ENCODE measurements around the gene IRF3. TPM values are rescaled to one million over a fixed set of nuclear protein-coding genes. Genes with fewer than 3 reads are reported as not detected.

The IRF3 gene
- total RNA-seq, 1 donor from 2014 or later = 29.5 TPM

DNA sequence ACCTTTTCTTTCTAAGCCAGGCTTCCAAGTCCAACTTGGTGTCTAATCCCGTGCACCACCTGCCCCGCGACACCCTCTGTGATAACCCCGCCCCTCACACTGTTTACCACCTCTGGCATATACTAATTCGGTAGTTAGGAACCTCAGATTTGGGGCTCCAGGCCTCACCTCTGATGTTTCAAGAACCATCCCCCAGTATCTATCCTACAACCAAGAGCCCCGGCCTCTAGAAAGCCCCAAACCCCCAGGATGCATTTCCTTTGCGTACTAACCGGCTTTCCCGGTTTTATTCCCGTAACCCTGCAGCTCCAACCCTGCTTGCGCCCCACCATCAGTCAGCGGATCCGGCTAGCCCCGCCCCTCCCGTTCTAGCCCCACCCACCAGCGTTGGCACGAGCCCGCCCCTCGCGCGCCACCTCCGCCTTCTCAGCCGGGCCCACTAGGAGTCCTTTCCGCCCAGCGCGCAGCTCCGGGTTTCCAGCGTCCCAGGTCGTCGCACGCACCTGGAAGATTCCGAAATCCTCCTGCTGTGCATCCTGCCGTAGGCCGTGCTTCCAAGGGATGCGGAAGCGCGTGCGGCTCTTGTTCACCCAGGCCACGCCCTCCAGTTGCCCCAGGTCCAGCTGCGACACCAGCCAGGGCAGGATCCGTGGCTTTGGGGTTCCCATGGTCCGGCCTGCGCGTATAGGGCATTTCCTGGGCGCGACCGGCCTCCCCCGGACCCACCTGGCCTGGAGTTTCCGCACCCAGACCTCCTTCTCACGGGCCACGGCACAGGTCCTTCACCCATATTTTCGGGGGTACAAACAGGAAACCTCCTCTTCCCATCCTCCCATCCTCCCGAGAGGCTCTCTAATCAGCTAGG is 1.3 kb downstream of the IRF3 start:
- no peak for TF ChIP-seq EZH2 (IDR thresholded peaks at IDR 0.05)
- TF ChIP-seq, protein P1, sequence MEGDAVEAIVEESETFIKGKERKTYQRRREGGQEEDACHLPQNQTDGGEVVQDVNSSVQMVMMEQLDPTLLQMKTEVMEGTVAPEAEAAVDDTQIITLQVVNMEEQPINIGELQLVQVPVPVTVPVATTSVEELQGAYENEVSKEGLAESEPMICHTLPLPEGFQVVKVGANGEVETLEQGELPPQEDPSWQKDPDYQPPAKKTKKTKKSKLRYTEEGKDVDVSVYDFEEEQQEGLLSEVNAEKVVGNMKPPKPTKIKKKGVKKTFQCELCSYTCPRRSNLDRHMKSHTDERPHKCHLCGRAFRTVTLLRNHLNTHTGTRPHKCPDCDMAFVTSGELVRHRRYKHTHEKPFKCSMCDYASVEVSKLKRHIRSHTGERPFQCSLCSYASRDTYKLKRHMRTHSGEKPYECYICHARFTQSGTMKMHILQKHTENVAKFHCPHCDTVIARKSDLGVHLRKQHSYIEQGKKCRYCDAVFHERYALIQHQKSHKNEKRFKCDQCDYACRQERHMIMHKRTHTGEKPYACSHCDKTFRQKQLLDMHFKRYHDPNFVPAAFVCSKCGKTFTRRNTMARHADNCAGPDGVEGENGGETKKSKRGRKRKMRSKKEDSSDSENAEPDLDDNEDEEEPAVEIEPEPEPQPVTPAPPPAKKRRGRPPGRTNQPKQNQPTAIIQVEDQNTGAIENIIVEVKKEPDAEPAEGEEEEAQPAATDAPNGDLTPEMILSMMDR (IDR thresholded peaks at IDR 0.05) = peak; percentile 20
- DNase-seq (ENCODE audit: low spot score) = peak; percentile 93
- Mint-ChIP-seq H3K9me3 (no peaks in the 10 kb centered on the region), H3K4me3 (peak overlapping the region; percentile 98), H3K27me3 (ENCODE audit: insufficient read depth, low read depth) (peaks cover 5% of the 10 kb centered on the region), H3K27ac (peak overlapping the region; percentile 60), H3K36me3 (peaks cover 14% of the 10 kb centered on the region), H3K4me1 (peaks cover 16% of the 10 kb centered on the region)
- peaks cover 4% of the 10 kb centered on the region for H3K36me3 ChIP-seq
- peaks cover 19% of the 10 kb centered on the region for H4K20me1 ChIP-seq (ENCODE audit: low read depth)
- H3F3A ChIP-seq (ENCODE audit: low read depth) = peaks cover 33% of the 10 kb centered on the region
- no peak overlapping the region for H2AFZ ChIP-seq (replicated peaks)
- no peaks in the 10 kb centered on the region for H3K27me3 ChIP-seq
- peaks cover 39% of the 10 kb centered on the region for H3K79me2 ChIP-seq (ENCODE audit: low read depth)
- H3K4me3 ChIP-seq = peak overlapping the region; percentile 85
- H3K9ac ChIP-seq = peak overlapping the region; percentile 23
- no peaks in the 10 kb centered on the region for H3K9me3 ChIP-seq (ENCODE audit: low read depth)
- H3K4me1 ChIP-seq = peaks cover 11% of the 10 kb centered on the region
- H3K4me2 ChIP-seq = peak overlapping the region; percentile 93
- no peak overlapping the region for H3K27ac ChIP-seq

DNA sequence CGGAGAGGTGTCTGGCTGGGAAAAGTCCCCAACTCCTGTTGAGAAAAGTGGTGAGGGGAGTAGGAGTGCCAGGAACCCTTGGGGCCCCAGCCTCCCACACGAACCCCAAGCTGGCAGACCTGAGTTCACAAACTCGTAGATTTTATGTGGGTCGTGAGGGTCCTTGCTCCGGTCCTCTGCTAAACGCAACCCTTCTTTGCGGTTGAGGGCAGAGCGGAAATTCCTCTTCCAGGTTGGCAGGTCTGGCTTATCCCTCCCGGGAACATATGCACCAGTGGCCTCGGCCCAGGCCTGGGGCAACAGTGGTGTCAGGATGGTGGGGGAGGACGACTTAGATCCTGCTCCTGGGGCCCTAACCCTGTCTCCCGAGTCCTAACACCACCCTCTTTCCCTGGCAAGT is 2.4 kb downstream of the IRF3 start:
- peaks cover 18% of the 10 kb centered on the region for H3K36me3 Mint-ChIP-seq
- Histone ChIP-seq H3K4me2 (no peak overlapping the region), H3K9ac (no peak overlapping the region), H3K36me3 (peaks cover 4% of the 10 kb centered on the region), H2AFZ (replicated peaks) (no peak overlapping the region), H3K27me3 (no peaks in the 10 kb centered on the region), H3K4me3 (no peak overlapping the region), H3K27ac (no peak overlapping the region), H3F3A (ENCODE audit: low read depth) (peaks cover 43% of the 10 kb centered on the region), H3K4me1 (peaks cover 11% of the 10 kb centered on the region), H3K79me2 (ENCODE audit: low read depth) (peaks cover 39% of the 10 kb centered on the region), H3K9me3 (ENCODE audit: low read depth) (no peaks in the 10 kb centered on the region), H4K20me1 (ENCODE audit: low read depth) (peaks cover 19% of the 10 kb centered on the region)
- no peaks in the 10 kb centered on the region for H3K9me3 Mint-ChIP-seq
- DNase-seq (ENCODE audit: low spot score) = no peak
- peak overlapping the region; percentile 68 for H3K4me3 Mint-ChIP-seq
- peaks cover 5% of the 10 kb centered on the region for H3K27me3 Mint-ChIP-seq (ENCODE audit: insufficient read depth, low read depth)
- H3K4me1 Mint-ChIP-seq = peaks cover 15% of the 10 kb centered on the region
- H3K27ac Mint-ChIP-seq = no peak overlapping the region
- TF ChIP-seq, protein P1 (IDR thresholded peaks at IDR 0.05) = no peak
- TF ChIP-seq EZH2phosphoT487 (IDR thresholded peaks at IDR 0.05) (no peak), EZH2 (IDR thresholded peaks at IDR 0.05) (no peak)

DNA sequence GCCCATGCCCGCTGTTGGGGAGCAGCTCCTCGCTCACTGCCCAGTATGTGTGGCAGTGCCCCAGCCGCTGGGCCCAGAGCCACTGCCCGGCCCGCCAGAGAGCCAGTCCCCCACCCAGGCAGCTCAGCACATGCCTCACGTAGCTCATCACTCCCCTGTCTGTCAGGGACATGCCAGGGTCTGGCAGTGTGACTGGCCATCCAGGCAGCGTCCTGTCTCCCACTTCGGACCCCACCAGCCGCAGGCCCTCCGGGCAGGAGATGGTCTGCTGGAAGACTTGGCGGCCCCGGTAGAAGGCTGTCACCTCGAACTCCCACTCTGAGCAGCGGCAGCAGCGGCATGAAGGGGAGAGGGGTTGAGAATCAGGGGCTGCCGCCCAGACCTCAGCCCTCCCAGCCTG is 3.6 kb downstream of the IRF3 start:
- Histone ChIP-seq H3K36me3 (peaks cover 4% of the 10 kb centered on the region), H3K4me3 (no peak overlapping the region), H3K9me3 (ENCODE audit: low read depth) (no peaks in the 10 kb centered on the region), H3F3A (ENCODE audit: low read depth) (peaks cover 43% of the 10 kb centered on the region), H3K4me1 (peaks cover 11% of the 10 kb centered on the region), H3K9ac (no peak overlapping the region), H4K20me1 (ENCODE audit: low read depth) (peaks cover 19% of the 10 kb centered on the region), H3K27me3 (no peaks in the 10 kb centered on the region), H3K27ac (no peak overlapping the region), H3K4me2 (no peak overlapping the region), H2AFZ (replicated peaks) (no peak overlapping the region), H3K79me2 (ENCODE audit: low read depth) (peaks cover 31% of the 10 kb centered on the region)
- H3K27ac Mint-ChIP-seq = no peak overlapping the region
- peaks cover 17% of the 10 kb centered on the region for H3K36me3 Mint-ChIP-seq
- no peak for DNase-seq (ENCODE audit: low spot score)
- H3K27me3 Mint-ChIP-seq (ENCODE audit: insufficient read depth, low read depth) = peaks cover 5% of the 10 kb centered on the region
- no peaks in the 10 kb centered on the region for H3K9me3 Mint-ChIP-seq
- peaks cover 9% of the 10 kb centered on the region for H3K4me1 Mint-ChIP-seq
- TF ChIP-seq, protein P1 (IDR thresholded peaks at IDR 0.05) = no peak
- TF ChIP-seq EZH2 (IDR thresholded peaks at IDR 0.05) (no peak), EZH2phosphoT487 (IDR thresholded peaks at IDR 0.05) (no peak)
- no peak overlapping the region for H3K4me3 Mint-ChIP-seq
